GM10266 (cell line): ENCODE data around the gene EBF4.

ENCODE experiments used
- DNase-seq: peaks from one replicate; pipeline ENCODE4 v3.0.0; 2012; ENCODE audit errors: extremely low spot score
- CTCF ChIP-seq: IDR thresholded peaks from 2 replicates; pipeline ENCODE4 v1.5.1; 2012; ENCODE audit warnings: mild to moderate bottlenecking, low read depth; ENCODE audit not compliant: control insufficient read depth, insufficient read depth; ENCODE audit errors: missing control alignments

Gene EBF4

GRCh38 chr20:2696646-2697045 is 4.1 kb downstream of the EBF4 start:
- no peak for DNase-seq
- no peak for TF ChIP-seq CTCF

GRCh38 chr20:2697768-2698167 is 5.2 kb downstream of the EBF4 start:
- no peak for DNase-seq
- no peak for TF ChIP-seq CTCF

GRCh38 chr20:2698186-2698817 is 5.7 kb downstream of the EBF4 start:
- DNase-seq, result no peak
- TF ChIP-seq CTCF, result no peak

- no peak for TF ChIP-seq CTCF
Measured at GRCh38 chr20:2698912-2699311, 6.3 kb downstream of the EBF4 start.

DNA sequence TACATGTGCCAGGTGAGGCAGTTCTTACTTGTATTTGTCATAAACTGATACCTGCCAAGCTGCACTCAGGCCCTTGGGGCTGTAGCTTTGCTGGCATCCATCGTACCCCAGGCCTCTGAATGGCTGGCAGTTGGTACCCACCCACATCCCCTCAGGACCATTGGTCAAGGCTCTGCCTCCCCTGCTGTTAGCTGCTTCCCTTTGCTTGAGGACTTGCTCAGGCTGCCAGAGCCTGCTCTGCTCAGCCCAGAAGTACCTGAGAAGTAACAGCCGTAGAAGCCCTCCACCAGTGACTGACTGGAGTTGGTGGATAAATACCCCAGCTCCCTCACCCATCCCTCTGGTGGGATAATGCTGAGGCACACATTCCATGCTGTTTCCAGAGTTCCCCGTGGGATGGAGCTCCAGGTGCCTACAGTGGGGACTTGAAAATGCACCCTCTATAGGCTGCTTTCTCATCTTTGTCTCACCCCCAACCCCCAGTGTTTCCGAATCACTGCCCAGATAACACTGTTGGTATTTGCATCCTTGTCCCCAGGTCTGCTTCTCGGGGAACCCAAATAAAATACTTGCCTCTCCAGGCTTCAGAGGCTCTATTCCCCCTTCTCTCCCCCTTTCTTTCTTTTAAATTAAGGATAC is 7.3 kb downstream of the EBF4 start:
- TF ChIP-seq CTCF, result no peak
- no peak for DNase-seq

More at GRCh38 chr20:2698912-2699311, 6.3 kb downstream of the EBF4 start:
- no peak for DNase-seq

GRCh38 chr20:2700913-2701620 is 8.5 kb downstream of the EBF4 start:
- TF ChIP-seq CTCF, result no peak
- DNase-seq, result no peak

DNA sequence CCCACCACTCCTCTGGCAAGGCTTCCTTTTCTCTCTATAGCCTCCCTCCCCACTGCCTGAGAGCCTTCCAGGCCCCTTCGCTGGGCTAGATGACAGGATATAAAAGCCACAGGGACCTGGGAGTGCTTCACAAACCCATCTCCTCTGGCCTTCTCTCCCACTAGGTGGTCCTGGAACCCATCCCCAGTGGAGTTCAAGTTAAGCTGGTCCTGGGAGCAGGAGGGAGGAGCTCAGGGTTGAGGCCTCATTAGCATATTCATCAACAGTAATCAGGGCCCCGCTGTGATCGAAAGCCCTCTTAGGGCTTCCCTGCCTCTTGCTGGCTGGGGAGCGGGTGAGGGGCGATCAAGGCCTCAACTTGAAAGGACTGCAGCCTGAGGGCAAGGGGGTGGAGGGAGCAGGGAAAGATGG is 9.1 kb downstream of the EBF4 start:
- TF ChIP-seq CTCF, result no peak
- DNase-seq, result no peak
